GM21367 (cell line): ENCODE data around the gene PNKP.

Experiments used
- ATAC-seq: cut with Tn5 transposase; IDR thresholded peaks from one replicate; pipeline ENCODE4 v1.9.1; 2021; ENCODE audit not compliant: unreplicated experiment

Gene PNKP

GRCh38 chr19:49876422-49877019, 9.1 kb upstream of the PNKP start:
- peak; percentile 36 for ATAC-seq

- no peak for ATAC-seq
Observed at GRCh38 chr19:49875857-49876421, 8.6 kb upstream of the PNKP start.

GRCh38 chr19:49875177-49875576, 7.8 kb upstream of the PNKP start:
- no peak for ATAC-seq

GRCh38 chr19:49874503-49875157, 7.3 kb upstream of the PNKP start:
- ATAC-seq: no peak

- ATAC-seq: no peak
Observed at GRCh38 chr19:49873834-49874233, 6.5 kb upstream of the PNKP start.

GRCh38 chr19:49873129-49873521, 5.7 kb upstream of the PNKP start:
- ATAC-seq: no peak

GRCh38 chr19:49872245-49873128, 5.1 kb upstream of the PNKP start:
- ATAC-seq: no peak

- ATAC-seq: no peak
Observed at GRCh38 chr19:49871349-49871985, 4.1 kb upstream of the PNKP start.

- ATAC-seq: no peak
Observed at GRCh38 chr19:49870309-49870901, 3.0 kb upstream of the PNKP start.

GRCh38 chr19:49869484-49870308, 2.3 kb upstream of the PNKP start:
- ATAC-seq: peak; percentile 55

GRCh38 chr19:49869009-49869483, 1.7 kb upstream of the PNKP start:
- ATAC-seq: no peak

GRCh38 chr19:49864890-49865289, 2.5 kb downstream of the PNKP start:
- no peak for ATAC-seq

- ATAC-seq: no peak
Observed at GRCh38 chr19:49863935-49864320, 3.4 kb downstream of the PNKP start.

GRCh38 chr19:49863254-49863934, 4.0 kb downstream of the PNKP start:
- no peak for ATAC-seq

- no peak for ATAC-seq
Observed at GRCh38 chr19:49862391-49863253, 4.8 kb downstream of the PNKP start.

GRCh38 chr19:49861541-49862378, 5.6 kb downstream of the PNKP start:
- ATAC-seq: no peak

GRCh38 chr19:49861107-49861506, 6.3 kb downstream of the PNKP start:
- no peak for ATAC-seq
